HEK293 (cell line): Measurements from ENCODE around the gene SMIM5.

Source experiments
- CTCF ChIA-PET: fragments of 350-600 bp; formaldehyde crosslinking; extraction: SDS; loops from one replicate; lab custom pipeline; 2021; ENCODE audit warnings: antibody characterized with exemption; lab: Yijun Ruan, JAX
- POLR2A ChIA-PET: fragments of 300-600 bp; formaldehyde crosslinking; extraction: SDS; loops from one replicate; lab custom pipeline; 2020; ENCODE audit warnings: antibody characterized with exemption, inconsistent platforms; lab: Yijun Ruan, JAX
- H3K27ac ChIP-seq: fragments of 200-500 bp; sonication (Bioruptor generic); 2 replicates; pipeline ENCODE4 v1.5.1; 2014; ENCODE audit warnings: low read depth, low read length, control low read depth, inconsistent platforms; ENCODE audit errors: extremely low read depth
- H3K36me3 ChIP-seq, 2 experiments: fragments of 200-500 bp in 1 of 2; sonication (Bioruptor generic) in 1 of 2; 1 replicate in 1 of 2; 2 replicates in 1 of 2; pipeline ENCODE4 v1.5.1; 2014 to 2017; ENCODE audit warnings: inconsistent platforms in 2 of 2, low read length in 2 of 2; ENCODE audit not compliant: control insufficient read depth in 2 of 2, insufficient read depth in 1 of 2
- H3K4me1 ChIP-seq: fragments of 200-500 bp; sonication (Bioruptor generic); 2 replicates; pipeline ENCODE4 v1.5.1; 2014; ENCODE audit warnings: mild to moderate bottlenecking, low read length, inconsistent platforms; ENCODE audit not compliant: control insufficient read depth, insufficient read depth
- H3K4me3 ChIP-seq: 2 replicates; pipeline ENCODE4 v1.5.1; 2011; ENCODE audit warnings: low read depth, mild to moderate bottlenecking, control low read depth, low read length, moderate library complexity
- H3K9me3 ChIP-seq: fragments of 200-500 bp; sonication (Bioruptor generic); 2 replicates; pipeline ENCODE4 v1.5.1; 2014; ENCODE audit warnings: low read depth, low read length, inconsistent platforms; ENCODE audit not compliant: control insufficient read depth, insufficient read depth
- BCL6B ChIP-seq: fragments of 450-650 bp; formaldehyde crosslinking; IDR thresholded peaks from 2 replicates; pipeline ENCODE4 v1.5.1; 2017; ENCODE audit warnings: missing biosample characterization, missing genetic modification characterization
- EGR2 ChIP-seq: fragments of 450-650 bp; formaldehyde crosslinking; IDR thresholded peaks from 2 replicates; pipeline ENCODE4 v1.5.1; 2016; ENCODE audit warnings: low read depth, missing biosample characterization, missing genetic modification characterization
- GLIS1 ChIP-seq: fragments of 450-650 bp; formaldehyde crosslinking; IDR thresholded peaks from 2 replicates; pipeline ENCODE4 v1.5.1; 2016; ENCODE audit warnings: missing biosample characterization, missing genetic modification characterization
- GLIS2 ChIP-seq: fragments of 450-650 bp; formaldehyde crosslinking; IDR thresholded peaks from 2 replicates; pipeline ENCODE4 v1.5.1; 2016; ENCODE audit warnings: missing biosample characterization, missing genetic modification characterization
- IKZF3 ChIP-seq: fragments of 450-650 bp; IDR thresholded peaks from 2 replicates; pipeline ENCODE4 v1.5.0; 2018; ENCODE audit warnings: missing biosample characterization, mild to moderate bottlenecking, missing genetic modification characterization, moderate library complexity
- KLF8 ChIP-seq: fragments of 450-650 bp; formaldehyde crosslinking; IDR thresholded peaks from 2 replicates; pipeline ENCODE4 v1.5.1; 2016; ENCODE audit warnings: missing biosample characterization, missing genetic modification characterization
- SP7 ChIP-seq: fragments of 450-650 bp; formaldehyde crosslinking; IDR thresholded peaks from 2 replicates; pipeline ENCODE4 v1.5.1; 2016; ENCODE audit warnings: missing biosample characterization, missing genetic modification characterization
- ZIC2 ChIP-seq: fragments of 450-650 bp; formaldehyde crosslinking; IDR thresholded peaks from 2 replicates; pipeline ENCODE4 v1.5.1; 2016; ENCODE audit warnings: missing biosample characterization, missing genetic modification characterization
- ZNF311 ChIP-seq: fragments of 450-650 bp; formaldehyde crosslinking; IDR thresholded peaks from 2 replicates; pipeline ENCODE4 v1.5.1; 2017; ENCODE audit warnings: missing biosample characterization, missing genetic modification characterization, borderline replicate concordance
- ZNF391 ChIP-seq: fragments of 450-650 bp; formaldehyde crosslinking; IDR thresholded peaks from 2 replicates; pipeline ENCODE4 v1.5.1; 2016; ENCODE audit warnings: low read depth, missing biosample characterization, missing genetic modification characterization, borderline replicate concordance
- ZNF394 ChIP-seq: fragments of 450-650 bp; formaldehyde crosslinking; IDR thresholded peaks from 2 replicates; pipeline ENCODE4 v1.5.1; 2016; ENCODE audit warnings: missing biosample characterization, missing genetic modification characterization, mild to moderate bottlenecking, moderate library complexity, borderline replicate concordance
- ZNF404 ChIP-seq: fragments of 450-650 bp; formaldehyde crosslinking; IDR thresholded peaks from 2 replicates; pipeline ENCODE4 v1.5.1; 2017; ENCODE audit warnings: missing biosample characterization, missing genetic modification characterization
- ZNF501 ChIP-seq: fragments of 450-650 bp; formaldehyde crosslinking; IDR thresholded peaks from 2 replicates; pipeline ENCODE4 v1.5.1; 2016; ENCODE audit warnings: missing biosample characterization, missing genetic modification characterization
- ZNF510 ChIP-seq: fragments of 450-650 bp; formaldehyde crosslinking; IDR thresholded peaks from 2 replicates; pipeline ENCODE4 v1.5.1; 2018; ENCODE audit warnings: mild to moderate bottlenecking, missing genetic modification characterization, missing biosample characterization; ENCODE audit not compliant: insufficient replicate concordance
- ZNF600 ChIP-seq: fragments of 450-650 bp; formaldehyde crosslinking; IDR thresholded peaks from 2 replicates; pipeline ENCODE4 v1.5.1; 2016; ENCODE audit warnings: missing biosample characterization, missing genetic modification characterization
- ZNF629 ChIP-seq: fragments of 450-650 bp; formaldehyde crosslinking; IDR thresholded peaks from 2 replicates; pipeline ENCODE4 v1.5.1; 2017; ENCODE audit warnings: missing biosample characterization, missing genetic modification characterization
- ZNF707 ChIP-seq: fragments of 450-650 bp; formaldehyde crosslinking; IDR thresholded peaks from 2 replicates; pipeline ENCODE4 v1.5.1; 2016; ENCODE audit warnings: missing biosample characterization, missing genetic modification characterization
- ZSCAN4 ChIP-seq: fragments of 450-650 bp; formaldehyde crosslinking; IDR thresholded peaks from 2 replicates; pipeline ENCODE4 v1.5.1; 2017; ENCODE audit warnings: missing biosample characterization, missing genetic modification characterization
- TF ChIP-seq, protein P1 (sequence below): fragments of 450-650 bp; formaldehyde crosslinking; IDR thresholded peaks from 2 replicates; pipeline ENCODE4 v1.5.1; 2016; ENCODE audit warnings: missing biosample characterization, missing genetic modification characterization
- TF ChIP-seq, protein P2 (sequence below): fragments of 450-650 bp; formaldehyde crosslinking; IDR thresholded peaks from 2 replicates; pipeline ENCODE4 v1.5.1; 2016; ENCODE audit warnings: missing biosample characterization, missing genetic modification characterization, borderline replicate concordance
- TF ChIP-seq, protein P3 (sequence below): fragments of 450-650 bp; formaldehyde crosslinking; IDR thresholded peaks from 2 replicates; pipeline ENCODE4 v1.5.1; 2016; ENCODE audit warnings: missing biosample characterization, missing genetic modification characterization

SMIM5 gene

GRCh38 chr17:75633486-75634375 lies 497 bp downstream of the SMIM5 start (continued):
- TF ChIP-seq ZNF501 (tag by site-specific recombination): 0 out of 2 replicates have a peak, but pooled peaks have one; percentile 17
- 0 out of 2 replicates have a peak, but pooled peaks have one; percentile 15 for TF ChIP-seq KLF8 (tag by site-specific recombination)
- TF ChIP-seq SP7 (tag by site-specific recombination): peak; percentile 47; the same call in 1 of the 2 replicates
- peak; percentile 61 for TF ChIP-seq GLIS2
- peak; percentile 95 for TF ChIP-seq ZIC2 (tag by site-specific recombination)
- 0 out of 2 replicates have a peak, but pooled peaks have one; percentile 22 for TF ChIP-seq ZNF629 (tag by site-specific recombination)
- TF ChIP-seq ZNF600 (tag by site-specific recombination): peak; percentile 48; the same call in 1 of the 2 replicates
- peak; percentile 91; the same call in 1 of the 2 replicates for TF ChIP-seq ZNF394 (tag by site-specific recombination)
- no peak for TF ChIP-seq ZSCAN4
- TF ChIP-seq ZNF404 (tag by site-specific recombination): no peak
- TF ChIP-seq, protein P1, sequence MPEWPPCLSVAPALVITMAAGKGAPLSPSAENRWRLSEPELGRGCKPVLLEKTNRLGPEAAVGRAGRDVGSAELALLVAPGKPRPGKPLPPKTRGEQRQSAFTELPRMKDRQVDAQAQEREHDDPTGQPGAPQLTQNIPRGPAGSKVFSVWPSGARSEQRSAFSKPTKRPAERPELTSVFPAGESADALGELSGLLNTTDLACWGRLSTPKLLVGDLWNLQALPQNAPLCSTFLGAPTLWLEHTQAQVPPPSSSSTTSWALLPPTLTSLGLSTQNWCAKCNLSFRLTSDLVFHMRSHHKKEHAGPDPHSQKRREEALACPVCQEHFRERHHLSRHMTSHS (tag by site-specific recombination): no peak
- TF ChIP-seq, protein P2, sequence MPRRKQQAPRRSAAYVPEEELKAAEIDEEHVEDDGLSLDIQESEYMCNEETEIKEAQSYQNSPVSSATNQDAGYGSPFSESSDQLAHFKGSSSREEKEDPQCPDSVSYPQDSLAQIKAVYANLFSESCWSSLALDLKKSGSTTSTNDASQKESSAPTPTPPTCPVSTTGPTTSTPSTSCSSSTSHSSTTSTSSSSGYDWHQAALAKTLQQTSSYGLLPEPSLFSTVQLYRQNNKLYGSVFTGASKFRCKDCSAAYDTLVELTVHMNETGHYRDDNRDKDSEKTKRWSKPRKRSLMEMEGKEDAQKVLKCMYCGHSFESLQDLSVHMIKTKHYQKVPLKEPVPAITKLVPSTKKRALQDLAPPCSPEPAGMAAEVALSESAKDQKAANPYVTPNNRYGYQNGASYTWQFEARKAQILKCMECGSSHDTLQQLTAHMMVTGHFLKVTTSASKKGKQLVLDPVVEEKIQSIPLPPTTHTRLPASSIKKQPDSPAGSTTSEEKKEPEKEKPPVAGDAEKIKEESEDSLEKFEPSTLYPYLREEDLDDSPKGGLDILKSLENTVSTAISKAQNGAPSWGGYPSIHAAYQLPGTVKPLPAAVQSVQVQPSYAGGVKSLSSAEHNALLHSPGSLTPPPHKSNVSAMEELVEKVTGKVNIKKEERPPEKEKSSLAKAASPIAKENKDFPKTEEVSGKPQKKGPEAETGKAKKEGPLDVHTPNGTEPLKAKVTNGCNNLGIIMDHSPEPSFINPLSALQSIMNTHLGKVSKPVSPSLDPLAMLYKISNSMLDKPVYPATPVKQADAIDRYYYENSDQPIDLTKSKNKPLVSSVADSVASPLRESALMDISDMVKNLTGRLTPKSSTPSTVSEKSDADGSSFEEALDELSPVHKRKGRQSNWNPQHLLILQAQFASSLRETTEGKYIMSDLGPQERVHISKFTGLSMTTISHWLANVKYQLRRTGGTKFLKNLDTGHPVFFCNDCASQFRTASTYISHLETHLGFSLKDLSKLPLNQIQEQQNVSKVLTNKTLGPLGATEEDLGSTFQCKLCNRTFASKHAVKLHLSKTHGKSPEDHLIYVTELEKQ (tag by site-specific recombination): no peak
- peak; percentile 48; the same call in 1 of the 2 replicates for TF ChIP-seq EGR2
- no peak for TF ChIP-seq BCL6B (tag by site-specific recombination)
- TF ChIP-seq GLIS1 (tag by site-specific recombination): peak; percentile 36
- TF ChIP-seq ZNF311: no peak
- peak; percentile 82 for TF ChIP-seq IKZF3
- no peak for TF ChIP-seq ZNF510 (tag by site-specific recombination)
- peak; percentile 52; the same call in 1 of the 2 replicates for TF ChIP-seq ZNF391
- TF ChIP-seq, all 188 proteins: peak for 26

DNA sequence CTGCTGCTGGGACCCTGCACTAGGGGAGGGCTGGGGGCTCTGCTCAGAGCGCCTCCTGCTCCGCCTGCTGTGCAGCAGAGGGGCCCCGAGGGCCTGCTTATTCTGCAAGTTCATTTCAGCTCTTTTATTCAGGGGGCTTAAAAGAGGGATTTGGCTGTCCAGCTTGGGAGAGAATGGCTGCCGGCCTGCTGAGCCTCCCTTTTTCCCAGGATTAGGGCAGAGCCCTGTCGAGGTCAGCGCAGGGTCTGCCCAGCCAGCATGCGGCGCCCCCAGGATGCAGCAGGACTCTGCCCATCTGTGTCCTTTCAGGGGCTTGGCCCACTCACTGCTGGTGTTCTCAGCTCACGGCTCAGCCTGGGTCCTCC lies 1.1 kb downstream of the SMIM5 start:
- H3K9me3 ChIP-seq: no peaks in the 10 kb centered on the region
- peaks cover 0 to 51% of the 10 kb centered on the region in 2 experiments; a peak in 1 of 3 replicates for H3K36me3 ChIP-seq
- no peak for TF ChIP-seq ZNF707 (tag by site-specific recombination)
- TF ChIP-seq, protein P3, sequence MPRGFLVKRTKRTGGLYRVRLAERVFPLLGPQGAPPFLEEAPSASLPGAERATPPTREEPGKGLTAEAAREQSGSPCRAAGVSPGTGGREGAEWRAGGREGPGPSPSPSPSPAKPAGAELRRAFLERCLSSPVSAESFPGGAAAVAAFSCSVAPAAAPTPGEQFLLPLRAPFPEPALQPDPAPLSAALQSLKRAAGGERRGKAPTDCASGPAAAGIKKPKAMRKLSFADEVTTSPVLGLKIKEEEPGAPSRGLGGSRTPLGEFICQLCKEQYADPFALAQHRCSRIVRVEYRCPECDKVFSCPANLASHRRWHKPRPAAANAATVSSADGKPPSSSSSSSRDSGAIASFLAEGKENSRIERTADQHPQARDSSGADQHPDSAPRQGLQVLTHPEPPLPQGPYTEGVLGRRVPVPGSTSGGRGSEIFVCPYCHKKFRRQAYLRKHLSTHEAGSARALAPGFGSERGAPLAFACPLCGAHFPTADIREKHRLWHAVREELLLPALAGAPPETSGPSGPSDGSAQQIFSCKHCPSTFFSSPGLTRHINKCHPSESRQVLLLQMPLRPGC (tag by site-specific recombination): no peak
- H3K4me1 ChIP-seq: peaks cover 11% of the 10 kb centered on the region
- POLR2A ChIA-PET: interaction anchor here (0.6 to 2.0 kb wide), 8 partner anchors 11 to 843 kb away, joined by 3 to 9 read pairs (median 5); partner anchors contain the start of genes RECQL5 and SAP30BP
- CTCF ChIA-PET: interaction anchor here (0.6 to 10.6 kb wide), 46 partner anchors 8 to 908 kb away, joined by 3 to 410 read pairs (median 6); partner anchors contain the start of genes RECQL5, SAP30BP and TSEN54
- no peak overlapping the region for H3K4me3 ChIP-seq
- H3K27ac ChIP-seq: no peak overlapping the region
